H9 (cell line): ENCODE measurements around the gene CPSF2. TPM values are rescaled to one million over a fixed set of nuclear protein-coding genes. Genes with fewer than 3 reads are reported as not detected.

ENCODE experiments used
- DNase-seq: peaks from one replicate; pipeline ENCODE4 v3.0.0-alpha.2; 2017
- H2AFZ ChIP-seq: one replicate; pipeline ENCODE4 v1.6.1; 2013; ENCODE audit warnings: mild to moderate bottlenecking, low read length, control low read depth, moderate library complexity
- H2AK5ac ChIP-seq: 2 replicates; pipeline ENCODE4 v1.6.1; 2013; ENCODE audit warnings: low read length, control low read depth, mixed read lengths; ENCODE audit not compliant: insufficient read length
- H2BK120ac ChIP-seq: one replicate; pipeline ENCODE4 v1.6.1; 2013; ENCODE audit warnings: low read depth, mild to moderate bottlenecking, low read length, control low read depth, inconsistent platforms; ENCODE audit not compliant: poor library complexity, severe bottlenecking
- H2BK12ac ChIP-seq: 2 replicates; pipeline ENCODE4 v1.6.1; 2013; ENCODE audit warnings: low read length, control low read depth, mixed read lengths, low read depth; ENCODE audit not compliant: insufficient read length
- H2BK15ac ChIP-seq: 2 replicates; pipeline ENCODE4 v1.6.1; 2013; ENCODE audit warnings: low read depth, low read length, control low read depth
- H2BK20ac ChIP-seq: one replicate; pipeline ENCODE4 v1.6.1; 2013; ENCODE audit warnings: low read depth, mild to moderate bottlenecking, low read length, control low read depth, inconsistent platforms; ENCODE audit not compliant: poor library complexity, severe bottlenecking
- H2BK5ac ChIP-seq: 2 replicates; pipeline ENCODE4 v1.6.1; 2013; ENCODE audit warnings: low read length, control low read depth, mixed read lengths; ENCODE audit not compliant: insufficient read length
- H3K14ac ChIP-seq: 2 replicates; pipeline ENCODE4 v1.6.1; 2013; ENCODE audit warnings: low read length, control low read depth; ENCODE audit not compliant: insufficient read depth
- H3K18ac ChIP-seq: 2 replicates; pipeline ENCODE4 v1.6.1; 2013; ENCODE audit warnings: low read depth, mild to moderate bottlenecking, mixed read lengths, low read length, control low read depth; ENCODE audit not compliant: insufficient read length
- H3K23ac ChIP-seq: 2 replicates; pipeline ENCODE4 v1.6.1; 2013; ENCODE audit warnings: low read length, control low read depth, mixed read lengths, low read depth; ENCODE audit not compliant: insufficient read length
- H3K23me2 ChIP-seq: 2 replicates; pipeline ENCODE4 v1.6.1; 2013; ENCODE audit warnings: low read depth, mild to moderate bottlenecking, mixed read lengths, low read length, control low read depth; ENCODE audit not compliant: insufficient read length, poor library complexity, severe bottlenecking
- H3K27ac ChIP-seq: 2 replicates; pipeline ENCODE4 v1.5.1; 2013; ENCODE audit warnings: low read length, control low read depth, mixed read lengths, low read depth; ENCODE audit not compliant: insufficient read length
- H3K27me3 ChIP-seq: 2 replicates; pipeline ENCODE4 v1.6.1; 2013; ENCODE audit warnings: low read length, control low read depth, inconsistent platforms; ENCODE audit not compliant: insufficient read depth
- H3K4ac ChIP-seq: 2 replicates; pipeline ENCODE4 v1.6.1; 2013; ENCODE audit warnings: low read depth, mild to moderate bottlenecking, control low read depth, inconsistent platforms, low read length, moderate library complexity
- H3K4me1 ChIP-seq: 2 replicates; pipeline ENCODE4 v1.6.1; 2013; ENCODE audit warnings: low read length, control low read depth, inconsistent platforms; ENCODE audit not compliant: insufficient read depth
- H3K4me2 ChIP-seq: 2 replicates; pipeline ENCODE4 v1.6.1; 2013; ENCODE audit warnings: low read length, control low read depth, mixed read lengths; ENCODE audit not compliant: insufficient read length, insufficient read depth
- H3K56ac ChIP-seq: 2 replicates; pipeline ENCODE4 v1.6.1; 2013; ENCODE audit warnings: low read depth, mild to moderate bottlenecking, mixed read lengths, low read length, control low read depth; ENCODE audit not compliant: insufficient read length
- H3K79me1 ChIP-seq: 2 replicates; pipeline ENCODE4 v1.6.1; 2013; ENCODE audit warnings: low read depth, mild to moderate bottlenecking, moderate library complexity, low read length, control low read depth, inconsistent platforms; ENCODE audit not compliant: insufficient read depth, poor library complexity, severe bottlenecking
- H3K79me2 ChIP-seq: 2 replicates; pipeline ENCODE4 v1.6.1; 2013; ENCODE audit warnings: low read length, control low read depth, inconsistent platforms; ENCODE audit not compliant: insufficient read depth
- H3K9ac ChIP-seq: 2 replicates; pipeline ENCODE4 v1.6.1; 2013; ENCODE audit warnings: low read length, control low read depth, mixed read lengths; ENCODE audit not compliant: insufficient read length; ENCODE audit errors: extremely low read depth
- H3K9me3 ChIP-seq: one replicate; pipeline ENCODE4 v1.6.1; 2013; ENCODE audit warnings: low read depth, low read length, inconsistent platforms; ENCODE audit not compliant: control insufficient read depth
- H3T11ph ChIP-seq: one replicate; pipeline ENCODE4 v1.6.1; 2013; ENCODE audit warnings: mild to moderate bottlenecking, low read length, control low read depth, inconsistent platforms
- H4K20me1 ChIP-seq: one replicate; pipeline ENCODE4 v1.6.1; 2013; ENCODE audit not compliant: control insufficient read depth, insufficient read length, insufficient read depth
- H4K5ac ChIP-seq: 2 replicates; pipeline ENCODE4 v1.6.1; 2013; ENCODE audit warnings: low read depth, mild to moderate bottlenecking, mixed read lengths, low read length, control low read depth; ENCODE audit not compliant: insufficient read length
- H4K8ac ChIP-seq: replicated peaks from 2 replicates; pipeline ENCODE4 v1.6.1; 2013; ENCODE audit warnings: low read length, control low read depth, mixed read lengths, low read depth; ENCODE audit not compliant: insufficient read length
- H4K91ac ChIP-seq: 2 replicates; pipeline ENCODE4 v1.6.1; 2013; ENCODE audit warnings: low read depth, mild to moderate bottlenecking, moderate library complexity, mixed read lengths, low read length, control low read depth; ENCODE audit not compliant: insufficient read length
- H3K27ac Mint-ChIP-seq, 3 experiments: 2 replicates in 2 of 3; 3 replicates in 1 of 3; pipeline ENCODE4 v1.8.0; 2020 to 2021; ENCODE audit warnings: mixed read lengths in 3 of 3, mild to moderate bottlenecking in 1 of 3, moderate library complexity in 1 of 3
- H3K27me3 Mint-ChIP-seq: 2 replicates; pipeline ENCODE4 v1.8.0; 2021; ENCODE audit warnings: low read depth, mild to moderate bottlenecking, moderate library complexity, mixed read lengths
- H3K36me3 Mint-ChIP-seq, 3 experiments: 2 replicates in 2 of 3; 3 replicates in 1 of 3; pipeline ENCODE4 v1.8.0; 2020 to 2021; ENCODE audit warnings: low read depth in 3 of 3, mixed read lengths in 3 of 3; ENCODE audit not compliant: insufficient read depth in 1 of 3
- H3K4me1 Mint-ChIP-seq, 2 experiments: 2 replicates each; pipeline ENCODE4 v1.8.0; 2020; ENCODE audit warnings: mixed read lengths in 2 of 2
- H3K4me3 Mint-ChIP-seq, 2 experiments: 2 replicates in 1 of 2; 3 replicates in 1 of 2; pipeline ENCODE4 v1.8.0; 2020 to 2021; ENCODE audit warnings: mild to moderate bottlenecking in 2 of 2, mixed read lengths in 2 of 2, moderate library complexity in 1 of 2
- H3K9me3 Mint-ChIP-seq, 2 experiments: 2 replicates in 1 of 2; 3 replicates in 1 of 2; pipeline ENCODE4 v1.8.0; 2020; ENCODE audit warnings: mild to moderate bottlenecking in 2 of 2, mixed read lengths in 2 of 2, moderate library complexity in 1 of 2
- WGBS: extraction: QIAGEN DNeasy Blood & Tissue Kit; methylation state at CpG from one replicate; pipeline ENCODE4 v1.1.7; 2013; ENCODE audit warnings: missing lambda C conversion rate, low lambda C conversion rate, mixed read lengths; ENCODE audit not compliant: insufficient read length; ENCODE audit errors: extremely low coverage; 5-methylcytosine and 5-hydroxymethylcytosine counted together
- total RNA-seq: library from RNA; stranded (reverse); gene quantifications from 2 replicates; pipeline ENCODE4 v1.2.1, GENCODE V29; 2021
- TF ChIP-seq, protein P1 (sequence below): fragments of 200-600 bp; sonication (generic); conservative IDR thresholded peaks from 3 replicates; pipeline ENCODE4 v1.8.0; 2021; ENCODE audit warnings: antibody characterized with exemption, mild to moderate bottlenecking

Gene CPSF2
- total RNA-seq, 1 experiment from 2014 or later: 108 TPM

DNA sequence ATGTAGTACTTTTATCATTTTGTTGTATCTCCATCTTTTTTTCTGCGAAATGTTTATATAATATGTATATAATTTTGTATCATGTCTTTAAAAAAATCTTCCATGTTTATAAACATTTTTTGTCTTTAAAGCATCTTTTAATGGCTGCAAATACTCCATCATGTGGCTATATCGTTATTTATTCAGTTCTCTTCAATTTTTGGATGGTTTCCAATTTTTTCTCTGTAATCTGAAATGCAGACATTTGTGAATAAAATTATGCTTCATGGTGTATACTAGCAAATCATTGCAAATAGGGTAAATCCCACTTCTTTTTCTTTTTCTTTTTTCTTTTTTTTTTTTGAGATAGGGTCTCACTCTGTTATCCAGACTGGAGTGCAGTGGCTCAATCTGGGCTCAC lies 54.0 kb downstream of the CPSF2 start:
- H3T11ph ChIP-seq: no peak overlapping the region
- H2BK120ac ChIP-seq: no peak overlapping the region
- H2AK5ac ChIP-seq: no peak overlapping the region
- H3K9me3 ChIP-seq: no peaks in the 10 kb centered on the region
- WGBS: no CpG with 5 or more reads among the region's 2 CpGs
- no peak overlapping the region for H3K27ac Mint-ChIP-seq
- TF ChIP-seq, protein P1, sequence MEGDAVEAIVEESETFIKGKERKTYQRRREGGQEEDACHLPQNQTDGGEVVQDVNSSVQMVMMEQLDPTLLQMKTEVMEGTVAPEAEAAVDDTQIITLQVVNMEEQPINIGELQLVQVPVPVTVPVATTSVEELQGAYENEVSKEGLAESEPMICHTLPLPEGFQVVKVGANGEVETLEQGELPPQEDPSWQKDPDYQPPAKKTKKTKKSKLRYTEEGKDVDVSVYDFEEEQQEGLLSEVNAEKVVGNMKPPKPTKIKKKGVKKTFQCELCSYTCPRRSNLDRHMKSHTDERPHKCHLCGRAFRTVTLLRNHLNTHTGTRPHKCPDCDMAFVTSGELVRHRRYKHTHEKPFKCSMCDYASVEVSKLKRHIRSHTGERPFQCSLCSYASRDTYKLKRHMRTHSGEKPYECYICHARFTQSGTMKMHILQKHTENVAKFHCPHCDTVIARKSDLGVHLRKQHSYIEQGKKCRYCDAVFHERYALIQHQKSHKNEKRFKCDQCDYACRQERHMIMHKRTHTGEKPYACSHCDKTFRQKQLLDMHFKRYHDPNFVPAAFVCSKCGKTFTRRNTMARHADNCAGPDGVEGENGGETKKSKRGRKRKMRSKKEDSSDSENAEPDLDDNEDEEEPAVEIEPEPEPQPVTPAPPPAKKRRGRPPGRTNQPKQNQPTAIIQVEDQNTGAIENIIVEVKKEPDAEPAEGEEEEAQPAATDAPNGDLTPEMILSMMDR: no peak
- no peak overlapping the region for H4K5ac ChIP-seq
- no peaks in the 10 kb centered on the region for H3K27me3 ChIP-seq
- H3K14ac ChIP-seq: no peak overlapping the region
- no peak overlapping the region for H2AFZ ChIP-seq
- H3K4me1 Mint-ChIP-seq: peaks cover 6% of the 10 kb centered on the region in 2 experiments
- no peak overlapping the region for H3K4ac ChIP-seq
- H4K91ac ChIP-seq: no peak overlapping the region
- H3K23me2 ChIP-seq: no peaks in the 10 kb centered on the region
- no peak overlapping the region for H2BK15ac ChIP-seq
- no peak overlapping the region for H3K56ac ChIP-seq
- no peak overlapping the region for H2BK12ac ChIP-seq
- no peak overlapping the region for H3K9ac ChIP-seq
- H3K36me3 Mint-ChIP-seq: no peaks in the 10 kb centered on the region
- no peaks in the 10 kb centered on the region for H3K79me1 ChIP-seq
- peaks cover 0 to 5% of the 10 kb centered on the region in 2 experiments; a peak in 2 of 5 replicates for H3K9me3 Mint-ChIP-seq
- no peaks in the 10 kb centered on the region for H3K79me2 ChIP-seq
- no peaks in the 10 kb centered on the region for H3K4me1 ChIP-seq
- no peak for DNase-seq
- H3K23ac ChIP-seq: no peak overlapping the region
- H2BK20ac ChIP-seq: no peak overlapping the region
- H3K4me2 ChIP-seq: no peak overlapping the region
- H4K20me1 ChIP-seq: no peaks in the 10 kb centered on the region
- H3K4me3 Mint-ChIP-seq: no peak overlapping the region
- no peak overlapping the region for H3K18ac ChIP-seq
- no peak overlapping the region for H2BK5ac ChIP-seq
- H4K8ac ChIP-seq: no peak overlapping the region
- H3K27me3 Mint-ChIP-seq: no peaks in the 10 kb centered on the region; the same call in 1 of the 2 replicates
- H3K27ac ChIP-seq: no peak overlapping the region
